Measurements from ENCODE around the gene MYOZ1. TPM values are rescaled to one million over a fixed set of nuclear protein-coding genes. Genes with fewer than 3 reads are reported as not detected.
"Not testable (repeated sequence)": the region's sequence is repeated elsewhere in the genome, so short reads cannot be mapped to it uniquely, and the experiment has no call there.

MYOZ1 gene
- total RNA-seq, 4 donors from 2014 or later = 0.19 to 1.2 (median 0.79) TPM; not detected in 1

- no peak for DNase-seq
- H3K4me1 ChIP-seq = peaks cover 7 to 26% (median 13%) of the 10 kb centered on the region in 3 donors
- TF ChIP-seq POLR2A (IDR thresholded peaks at IDR 0.05) (no peak), CTCF (IDR thresholded peaks at IDR 0.05) (no peak)
- WGBS, 2 donors = 91 to 93% methylated on average over 4 of the region's 4 CpGs
- H3K9me3 ChIP-seq = no peaks in the 10 kb centered on the region
- H3K27ac ChIP-seq = no peak overlapping the region
- no peaks in the 10 kb centered on the region for H3K36me3 ChIP-seq
- intact Hi-C loops (cut with DNase I) = no loop called here
- no peaks in the 10 kb centered on the region for H3K27me3 ChIP-seq
- no peak overlapping the region for H3K4me3 ChIP-seq
Measured at GRCh38 chr10:73623056-73623455, 18.2 kb downstream of the MYOZ1 start.

- H3K4me3 ChIP-seq; H3K27ac ChIP-seq; H3K27me3 ChIP-seq; H3K36me3 ChIP-seq; DNase-seq; H3K4me1 ChIP-seq; intact Hi-C loops (cut with DNase I); H3K9me3 ChIP-seq: not testable (repeated sequence)
- WGBS, 2 donors = 86 to 94% methylated on average over 8 to 12 of the region's 12 CpGs
Measured at GRCh38 chr10:73620974-73621373, 20.3 kb downstream of the MYOZ1 start.

GRCh38 chr10:73617143-73617542 is 24.1 kb downstream of the MYOZ1 start:
- H3K4me1 ChIP-seq; H3K9me3 ChIP-seq; H3K27me3 ChIP-seq; intact Hi-C loops (cut with DNase I); DNase-seq; H3K4me3 ChIP-seq; H3K36me3 ChIP-seq; H3K27ac ChIP-seq: not testable (repeated sequence)
- 94 to 98% methylated on average over 8 of the region's 8 CpGs for WGBS, 2 donors

GRCh38 chr10:73614720-73615119 is 26.6 kb downstream of the MYOZ1 start:
- no peaks in the 10 kb centered on the region for H3K9me3 ChIP-seq
- WGBS, 2 donors = 83 to 86% methylated on average over 3 of the region's 3 CpGs
- intact Hi-C loops (cut with DNase I) = no loop called here
- no peak overlapping the region for H3K27ac ChIP-seq
- H3K4me1 ChIP-seq = no peaks in the 10 kb centered on the region
- no peak overlapping the region for H3K4me3 ChIP-seq
- no peaks in the 10 kb centered on the region for H3K27me3 ChIP-seq
- no peak for TF ChIP-seq POLR2A (IDR thresholded peaks at IDR 0.05)
- no peak for TF ChIP-seq CTCF (IDR thresholded peaks at IDR 0.05)
- no peak for DNase-seq
- peaks cover 0 to 8% (median 0%) of the 10 kb centered on the region in 3 donors for H3K36me3 ChIP-seq

- intact Hi-C loops (cut with DNase I) = no loop called here
- DNase-seq = no peak
- no peak overlapping the region for H3K27ac ChIP-seq
- H3K9me3 ChIP-seq = no peaks in the 10 kb centered on the region
- H3K27me3 ChIP-seq = no peaks in the 10 kb centered on the region
- no peaks in the 10 kb centered on the region for H3K4me1 ChIP-seq
- 88 to 93% methylated on average over 4 of the region's 4 CpGs for WGBS, 2 donors
- TF ChIP-seq POLR2A (IDR thresholded peaks at IDR 0.05) = no peak
- TF ChIP-seq CTCF (IDR thresholded peaks at IDR 0.05) = no peak
- H3K4me3 ChIP-seq = no peak overlapping the region
- peaks cover 0 to 15% (median 0%) of the 10 kb centered on the region in 3 donors for H3K36me3 ChIP-seq
Measured at GRCh38 chr10:73609116-73609515, 32.2 kb downstream of the MYOZ1 start.

GRCh38 chr10:73601486-73601921 is 39.8 kb downstream of the MYOZ1 start:
- Histone ChIP-seq H3K36me3 (peaks cover 0 to 7% (median 0%) of the 10 kb centered on the region in 3 donors), H3K4me1 (peaks cover 0 to 24% (median 5%) of the 10 kb centered on the region in 3 donors), H3K9me3 (no peaks in the 10 kb centered on the region), H3K4me3 (peak overlapping the region in 2 of 4 donors; percentile 13 to 20), H3K27me3 (no peaks in the 10 kb centered on the region), H3K27ac (peak overlapping the region; percentile 65 to 84 (median 74))
- DNase-seq = no peak
- TF ChIP-seq POLR2A (IDR thresholded peaks at IDR 0.05) (no peak), CTCF (IDR thresholded peaks at IDR 0.05) (no peak)
- WGBS, 2 donors = 30 to 31% methylated on average over 2 to 3 of the region's 3 CpGs
- intact Hi-C loops (cut with DNase I) = no loop called here
